SK-N-SH (cell line): ENCODE data around the gene ZC3H8. TPM values are rescaled to one million over a fixed set of nuclear protein-coding genes. Genes with fewer than 3 reads are reported as not detected.

ENCODE experiments used
- CTCF ChIA-PET: fragments of 300-600, 350-600 bp; formaldehyde crosslinking; extraction: SDS; loops from one replicate; lab custom pipeline; 2021; lab: Yijun Ruan, JAX
- POLR2A ChIA-PET: fragments of 350-600 bp; sonication (Branson Sonifier 250); formaldehyde crosslinking; extraction: SDS; loops from one replicate; lab custom pipeline; 2020; ENCODE audit warnings: antibody characterized with exemption, inconsistent platforms; lab: Yijun Ruan, JAX
- DNase-seq: peaks from one replicate; pipeline ENCODE4 v3.0.0; 2012
- H2AFZ ChIP-seq: fragments of 200-600 bp; sonication (generic); 2 replicates; pipeline ENCODE4 v1.8.1; 2016; ENCODE audit warnings: antibody characterized with exemption, mild to moderate bottlenecking, low read depth
- H3F3A ChIP-seq: fragments of 200-600 bp; sonication (generic); replicated peaks from 2 replicates; pipeline ENCODE3; 2016; ENCODE audit warnings: antibody characterized with exemption, mild to moderate bottlenecking; ENCODE audit not compliant: insufficient read depth
- H3K27ac ChIP-seq, 2 experiments: fragments of 200-500 bp in 1 of 2; fragments of 200-600 bp in 1 of 2; sonication (Bioruptor generic) in 1 of 2; sonication (generic), shearing (Covaris generic) in 1 of 2; 2 replicates each; pipeline versions ENCODE4 v1.5.1 to v1.6.1; 2014 to 2016; ENCODE audit warnings: low read depth in 2 of 2, inconsistent platforms in 1 of 2, low read length in 1 of 2, mild to moderate bottlenecking in 1 of 2, mixed read lengths in 1 of 2
- H3K27me3 ChIP-seq: fragments of 200-600 bp; sonication (generic), shearing (Covaris generic); 2 replicates; pipeline ENCODE4 v1.6.1; 2016; ENCODE audit warnings: mixed run types; ENCODE audit not compliant: insufficient read depth
- H3K36me3 ChIP-seq, 2 experiments: fragments of 200-500 bp in 1 of 2; fragments of 200-600 bp in 1 of 2; sonication (Bioruptor generic) in 1 of 2; sonication (generic) in 1 of 2; replicated peaks in 1 of 2; 2 replicates each; pipeline versions ENCODE3 to v1.5.1; 2014 to 2016; ENCODE audit warnings: low read length in 1 of 2, mild to moderate bottlenecking in 1 of 2; ENCODE audit not compliant: insufficient read depth in 2 of 2, control insufficient read depth in 1 of 2
- H3K4me1 ChIP-seq, 2 experiments: fragments of 200-500 bp in 1 of 2; fragments of 200-600 bp in 1 of 2; sonication (Bioruptor generic) in 1 of 2; sonication (generic), shearing (Covaris generic) in 1 of 2; 2 replicates each; pipeline versions ENCODE4 v1.5.1 to v1.6.1; 2014 to 2016; ENCODE audit warnings: low read depth in 1 of 2, low read length in 1 of 2, mixed run types in 1 of 2; ENCODE audit not compliant: insufficient read depth in 2 of 2, control insufficient read depth in 1 of 2
- H3K4me2 ChIP-seq: fragments of 200-600 bp; sonication (generic), shearing (Covaris generic); 2 replicates; pipeline ENCODE4 v1.6.1; 2017; ENCODE audit warnings: mixed run types
- H3K4me3 ChIP-seq, 2 experiments: fragments of 200-500 bp in 1 of 2; fragments of 200-600 bp in 1 of 2; sonication (Bioruptor generic) in 1 of 2; sonication (generic), shearing (Covaris generic) in 1 of 2; 2 replicates each; pipeline versions ENCODE4 v1.5.1 to v1.8.1; 2014 to 2016; ENCODE audit warnings: low read depth in 2 of 2, inconsistent platforms in 1 of 2, low read length in 1 of 2, mild to moderate bottlenecking in 1 of 2, mixed read lengths in 1 of 2, moderate library complexity in 1 of 2
- H3K79me2 ChIP-seq: fragments of 200-600 bp; sonication (generic); 2 replicates; pipeline ENCODE4 v1.8.1; 2017; ENCODE audit warnings: mild to moderate bottlenecking; ENCODE audit not compliant: insufficient read depth
- H3K9ac ChIP-seq: fragments of 200-600 bp; sonication (generic); 2 replicates; pipeline ENCODE4 v1.6.1; 2017; ENCODE audit warnings: mixed run types
- H3K9me2 ChIP-seq: fragments of 200-600 bp; sonication (generic); 2 replicates; pipeline ENCODE4 v1.6.1; 2017; ENCODE audit warnings: mixed run types
- H3K9me3 ChIP-seq: fragments of 200-600 bp; sonication (generic); 2 replicates; pipeline ENCODE4 v1.6.1; 2017; ENCODE audit warnings: mixed run types, mild to moderate bottlenecking, moderate library complexity
- H4K20me1 ChIP-seq: fragments of 200-600 bp; sonication (generic); 2 replicates; pipeline ENCODE4 v1.6.1; 2017; ENCODE audit warnings: mild to moderate bottlenecking, mixed run types; ENCODE audit not compliant: insufficient read depth
- EP300 ChIP-seq, 2 experiments: IDR thresholded peaks; 2 replicates each; pipeline versions ENCODE4 v1.4.0 to v1.6.1; 2012; ENCODE audit warnings: borderline replicate concordance in 1 of 2, low read depth in 1 of 2, low read length in 1 of 2
- FOXM1 ChIP-seq: IDR thresholded peaks from 2 replicates; pipeline ENCODE4 v1.4.0; 2012; ENCODE audit warnings: low read depth, mild to moderate bottlenecking
- GATA2 ChIP-seq: sonication (generic); formaldehyde crosslinking; IDR thresholded peaks from 2 replicates; pipeline ENCODE4 v1.5.0; 2020; ENCODE audit warnings: mild to moderate bottlenecking, missing genetic modification reagents
- NFIC ChIP-seq: IDR thresholded peaks from 2 replicates; pipeline ENCODE4 v1.4.0; 2012; ENCODE audit warnings: borderline replicate concordance
- RCOR1 ChIP-seq: fragments of 150-350 bp; IDR thresholded peaks from 2 replicates; pipeline ENCODE4 v1.6.1; 2017; ENCODE audit warnings: antibody characterized with exemption, low read length
- WGBS: methylation state at CpG from one replicate; pipeline ENCODE4 v1.1.6; 2017; ENCODE audit warnings: low lambda C conversion rate; 5-methylcytosine and 5-hydroxymethylcytosine counted together
- polyA plus RNA-seq, 3 experiments: library from polyadenylated mRNA; depleted of rRNA; stranded (reverse); fragments of >200 nt; gene quantifications; 2 replicates each; pipeline ENCODE4 v1.2.3, GENCODE V29; 2012
- TF ChIP-seq, protein P1 (sequence below): IDR thresholded peaks from 2 replicates; pipeline ENCODE4 v1.6.1; 2012; ENCODE audit warnings: mild to moderate bottlenecking, low read depth, low read length, moderate library complexity
- TF ChIP-seq, protein P2 (sequence below): IDR thresholded peaks from 2 replicates; pipeline ENCODE4 v1.4.0; 2012; ENCODE audit warnings: low read depth, borderline replicate concordance

ZC3H8 gene
- polyA plus RNA-seq, 1 of the 3 experiments (the other 2 are of a cell fraction): 3.3 TPM

DNA sequence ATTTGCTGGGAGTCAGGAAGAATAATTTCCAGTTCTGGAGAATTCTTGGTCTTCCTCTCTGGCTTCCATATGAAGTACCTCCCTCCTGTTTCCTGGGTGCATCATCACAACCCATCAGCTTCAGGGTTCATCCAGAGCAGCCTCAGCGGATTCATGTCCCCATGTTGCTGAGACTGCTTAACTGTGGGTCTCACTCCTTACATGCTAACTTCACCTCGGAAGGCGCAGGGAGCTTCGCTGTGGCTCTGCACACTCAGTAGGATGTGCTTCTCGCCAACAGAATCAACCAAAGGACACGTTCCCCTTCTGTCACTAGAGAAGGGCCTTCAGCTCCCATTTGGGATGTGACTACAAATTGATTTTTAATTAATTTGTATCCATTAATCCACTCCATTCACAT lies 92.5 kb downstream of the ZC3H8 start:
- Histone ChIP-seq H3F3A (peaks cover 3% of the 10 kb centered on the region), H3K36me3 (no peaks in the 10 kb centered on the region), H3K27ac (no peak overlapping the region), H3K79me2 (no peaks in the 10 kb centered on the region), H3K9me3 (no peaks in the 10 kb centered on the region), H3K9ac (no peak overlapping the region), H3K27me3 (no peaks in the 10 kb centered on the region), H3K4me3 (no peak overlapping the region), H2AFZ (no peak overlapping the region), H3K4me2 (no peak overlapping the region), H3K4me1 (no peaks in the 10 kb centered on the region)
- ChIA-PET POLR2A (no interaction called here), CTCF (no interaction called here)
- no peak for DNase-seq
- TF ChIP-seq, protein P1, sequence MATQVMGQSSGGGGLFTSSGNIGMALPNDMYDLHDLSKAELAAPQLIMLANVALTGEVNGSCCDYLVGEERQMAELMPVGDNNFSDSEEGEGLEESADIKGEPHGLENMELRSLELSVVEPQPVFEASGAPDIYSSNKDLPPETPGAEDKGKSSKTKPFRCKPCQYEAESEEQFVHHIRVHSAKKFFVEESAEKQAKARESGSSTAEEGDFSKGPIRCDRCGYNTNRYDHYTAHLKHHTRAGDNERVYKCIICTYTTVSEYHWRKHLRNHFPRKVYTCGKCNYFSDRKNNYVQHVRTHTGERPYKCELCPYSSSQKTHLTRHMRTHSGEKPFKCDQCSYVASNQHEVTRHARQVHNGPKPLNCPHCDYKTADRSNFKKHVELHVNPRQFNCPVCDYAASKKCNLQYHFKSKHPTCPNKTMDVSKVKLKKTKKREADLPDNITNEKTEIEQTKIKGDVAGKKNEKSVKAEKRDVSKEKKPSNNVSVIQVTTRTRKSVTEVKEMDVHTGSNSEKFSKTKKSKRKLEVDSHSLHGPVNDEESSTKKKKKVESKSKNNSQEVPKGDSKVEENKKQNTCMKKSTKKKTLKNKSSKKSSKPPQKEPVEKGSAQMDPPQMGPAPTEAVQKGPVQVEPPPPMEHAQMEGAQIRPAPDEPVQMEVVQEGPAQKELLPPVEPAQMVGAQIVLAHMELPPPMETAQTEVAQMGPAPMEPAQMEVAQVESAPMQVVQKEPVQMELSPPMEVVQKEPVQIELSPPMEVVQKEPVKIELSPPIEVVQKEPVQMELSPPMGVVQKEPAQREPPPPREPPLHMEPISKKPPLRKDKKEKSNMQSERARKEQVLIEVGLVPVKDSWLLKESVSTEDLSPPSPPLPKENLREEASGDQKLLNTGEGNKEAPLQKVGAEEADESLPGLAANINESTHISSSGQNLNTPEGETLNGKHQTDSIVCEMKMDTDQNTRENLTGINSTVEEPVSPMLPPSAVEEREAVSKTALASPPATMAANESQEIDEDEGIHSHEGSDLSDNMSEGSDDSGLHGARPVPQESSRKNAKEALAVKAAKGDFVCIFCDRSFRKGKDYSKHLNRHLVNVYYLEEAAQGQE: no peak
- TF ChIP-seq RCOR1 (no peak), EP300 (IDR thresholded peaks at IDR 0.05; ENCODE audit: borderline replicate concordance in 1 of 2, low read depth in 1 of 2, low read length in 1 of 2) (no peak), NFIC (no peak), GATA2 (CRISPR knock-in tag) (no peak), FOXM1 (no peak)
- TF ChIP-seq, protein P2, sequence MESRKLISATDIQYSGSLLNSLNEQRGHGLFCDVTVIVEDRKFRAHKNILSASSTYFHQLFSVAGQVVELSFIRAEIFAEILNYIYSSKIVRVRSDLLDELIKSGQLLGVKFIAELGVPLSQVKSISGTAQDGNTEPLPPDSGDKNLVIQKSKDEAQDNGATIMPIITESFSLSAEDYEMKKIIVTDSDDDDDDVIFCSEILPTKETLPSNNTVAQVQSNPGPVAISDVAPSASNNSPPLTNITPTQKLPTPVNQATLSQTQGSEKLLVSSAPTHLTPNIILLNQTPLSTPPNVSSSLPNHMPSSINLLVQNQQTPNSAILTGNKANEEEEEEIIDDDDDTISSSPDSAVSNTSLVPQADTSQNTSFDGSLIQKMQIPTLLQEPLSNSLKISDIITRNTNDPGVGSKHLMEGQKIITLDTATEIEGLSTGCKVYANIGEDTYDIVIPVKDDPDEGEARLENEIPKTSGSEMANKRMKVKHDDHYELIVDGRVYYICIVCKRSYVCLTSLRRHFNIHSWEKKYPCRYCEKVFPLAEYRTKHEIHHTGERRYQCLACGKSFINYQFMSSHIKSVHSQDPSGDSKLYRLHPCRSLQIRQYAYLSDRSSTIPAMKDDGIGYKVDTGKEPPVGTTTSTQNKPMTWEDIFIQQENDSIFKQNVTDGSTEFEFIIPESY: no peak
- TF ChIP-seq, all 33 proteins: peak for 0
- 100% methylated on average over 6 of the region's 6 CpGs for WGBS
- H4K20me1 ChIP-seq: no peaks in the 10 kb centered on the region
- H3K9me2 ChIP-seq: no peaks in the 10 kb centered on the region

Other genes with a start within 250 kb of the ZC3H8 start
- gene TMEM87B, start 199.8 kb downstream of the ZC3H8 start, polyA plus RNA-seq (2012; rRNA removed): 7.9 and 11.3 TPM in 2 replicates
- gene FBLN7, start 116.7 kb downstream of the ZC3H8 start, polyA plus RNA-seq (2012; rRNA removed): 1.8 and 4.4 TPM in 2 replicates
- gene ZC3H6, start 20.6 kb upstream of the ZC3H8 start, polyA plus RNA-seq (2012; rRNA removed): 0.71 and 0.86 TPM in 2 replicates
- 0.76 and 1.2 TPM in 2 replicates for gene RGPD8, start 178.6 kb upstream of the ZC3H8 start, polyA plus RNA-seq (2012; rRNA removed)
- gene TTL, start 227.1 kb upstream of the ZC3H8 start, polyA plus RNA-seq (2012; rRNA removed): 15.4 and 19.6 TPM in 2 replicates